ENCODE data around the gene CEMP1.

The CEMP1 gene

GRCh38 chr16:2520784-2521531 is 10.2 kb downstream of the CEMP1 start:
- in situ Hi-C loops (cut with MboI; ENCODE audit: low sequenced_read_pairs), result no loop called here

DNA sequence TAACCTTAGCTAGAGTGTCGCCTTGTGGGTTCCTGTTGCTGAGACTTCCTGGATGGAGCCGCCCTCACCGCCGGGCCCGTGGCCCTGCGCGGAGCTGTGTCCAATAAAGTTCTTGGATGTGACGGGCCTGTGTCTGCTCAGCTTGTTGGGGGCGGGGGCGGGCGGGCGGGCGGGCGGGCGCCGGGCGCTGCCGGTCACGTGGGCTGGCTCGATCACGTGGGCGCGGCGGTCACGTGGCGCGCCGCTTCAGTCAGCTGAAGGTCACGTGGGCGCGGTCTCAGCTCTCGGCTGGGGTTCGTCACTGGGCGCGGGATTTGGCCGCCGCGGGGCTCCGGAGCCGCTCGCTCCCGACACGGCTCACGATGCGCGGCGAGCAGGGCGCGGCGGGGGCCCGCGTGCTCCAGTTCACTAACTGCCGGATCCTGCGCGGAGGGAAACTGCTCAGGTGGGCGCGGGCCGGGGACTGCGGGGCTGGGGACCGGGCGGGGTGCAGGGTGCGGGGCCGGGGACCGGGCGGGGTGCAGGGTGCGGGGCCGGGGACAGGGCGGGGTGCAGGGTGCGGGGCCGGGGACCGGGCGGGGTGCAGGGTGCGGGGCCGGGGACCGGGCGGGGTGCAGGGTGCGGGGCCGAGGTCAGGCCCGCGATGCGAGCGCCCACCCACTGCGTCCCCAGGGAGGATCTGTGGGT is 11.0 kb downstream of the CEMP1 start, which contains the start of gene AMDHD2:
TSS of gene AMDHD2 (plus strand) at position 275 of the 687 bp plus-strand sequence. CDS start at position 363, 88 bp downstream.
- in situ Hi-C loops (cut with MboI; ENCODE audit: low sequenced_read_pairs), result no loop called here

- in situ Hi-C loops (cut with MboI; ENCODE audit: low sequenced_read_pairs), result no loop called here
Measured at GRCh38 chr16:2519711-2520080, 11.5 kb downstream of the CEMP1 start.

- in situ Hi-C loops (cut with MboI; ENCODE audit: low sequenced_read_pairs), result no loop called here
Measured at GRCh38 chr16:2518823-2519710, 12.1 kb downstream of the CEMP1 start.

GRCh38 chr16:2517954-2518605 is 13.1 kb downstream of the CEMP1 start:
- in situ Hi-C loops (cut with MboI; ENCODE audit: low sequenced_read_pairs), result no loop called here

- in situ Hi-C loops (cut with MboI; ENCODE audit: low sequenced_read_pairs), result no loop called here
Measured at GRCh38 chr16:2516391-2517240, 14.6 kb downstream of the CEMP1 start.

- in situ Hi-C loops (cut with MboI; ENCODE audit: low sequenced_read_pairs), result no loop called here
Measured at GRCh38 chr16:2515180-2515851, 15.9 kb downstream of the CEMP1 start.

GRCh38 chr16:2514333-2515179 is 16.7 kb downstream of the CEMP1 start:
- in situ Hi-C loops (cut with MboI; ENCODE audit: low sequenced_read_pairs), result no loop called here

GRCh38 chr16:2513405-2514332 is 17.5 kb downstream of the CEMP1 start, which contains the start of gene ATP6V0C:
Gene ATP6V0C (plus strand): TSS chr16:2513952. CDS start chr16:2514104, 152 bp downstream.
- in situ Hi-C loops (cut with MboI; ENCODE audit: low sequenced_read_pairs), result no loop called here

DNA sequence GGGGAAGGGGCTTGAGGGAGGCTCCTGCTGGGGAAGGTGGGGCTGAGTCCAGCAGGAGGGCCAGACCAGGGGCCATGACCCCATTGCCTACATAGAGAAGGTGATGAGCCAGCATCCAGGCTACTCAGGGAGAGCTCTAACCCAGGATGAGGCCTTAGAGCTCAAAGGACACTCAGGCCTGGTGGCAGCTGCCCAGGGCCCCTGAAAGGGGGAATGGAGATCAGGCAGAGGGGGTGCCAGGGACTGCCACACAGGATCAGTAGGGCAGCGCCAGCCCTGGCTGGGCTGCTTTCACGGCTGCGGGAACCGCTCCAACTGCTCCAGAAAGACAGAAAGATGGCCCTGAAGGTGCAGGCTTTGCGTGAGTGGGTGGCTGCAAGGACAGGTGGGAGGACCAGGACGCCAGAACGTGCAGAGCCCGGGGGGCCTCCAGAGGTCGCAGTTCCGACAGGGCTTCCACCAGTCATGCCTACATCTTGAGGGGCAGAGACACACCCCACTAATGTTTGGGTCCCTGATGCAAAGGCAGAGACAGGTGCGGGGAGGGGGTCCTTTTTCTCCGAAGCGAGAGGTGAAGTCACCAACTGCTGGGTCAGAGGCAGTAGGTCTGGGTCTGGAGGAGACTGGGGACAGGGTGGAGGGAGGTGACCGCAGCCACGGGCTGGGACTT is 18.3 kb downstream of the CEMP1 start:
- in situ Hi-C loops (cut with MboI; ENCODE audit: low sequenced_read_pairs), result no loop called here

DNA sequence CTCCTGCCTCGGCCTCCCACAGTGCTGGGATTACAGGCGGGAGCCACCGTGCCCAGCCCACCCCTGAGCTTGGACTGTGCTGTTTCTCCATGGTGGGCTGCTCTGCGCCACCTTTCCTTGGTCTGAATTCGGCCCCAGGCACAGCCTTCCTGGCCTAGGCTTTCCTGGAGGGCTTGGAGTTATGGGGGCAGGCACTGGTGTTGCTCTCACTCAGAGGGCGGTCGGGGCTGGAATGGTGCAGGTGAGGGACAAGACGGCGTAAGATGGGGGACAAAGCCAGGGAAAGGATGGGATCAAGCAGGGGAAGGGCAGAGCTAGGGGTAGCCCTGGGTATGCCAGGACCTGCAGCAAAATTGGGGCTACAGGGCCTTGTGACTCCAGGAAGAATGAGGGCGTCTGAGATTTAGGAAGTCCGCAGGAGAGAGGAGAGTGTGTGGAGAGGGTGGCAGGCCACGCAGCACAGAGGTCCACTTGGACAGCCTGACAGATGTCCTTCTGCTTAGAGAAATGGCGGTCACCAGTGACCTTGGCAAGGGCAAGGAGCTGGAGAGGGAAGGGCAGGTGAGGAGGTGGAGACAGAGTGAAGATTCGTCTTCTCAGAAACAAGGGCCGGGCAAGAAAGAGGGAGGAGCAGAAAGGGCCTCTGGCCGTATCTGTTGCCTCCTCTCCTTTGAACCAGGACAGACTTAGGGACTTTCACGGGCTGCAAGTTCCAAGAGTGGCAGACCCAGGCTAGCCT is 19.0 kb downstream of the CEMP1 start:
- in situ Hi-C loops (cut with MboI; ENCODE audit: low sequenced_read_pairs), result no loop called here

- in situ Hi-C loops (cut with MboI; ENCODE audit: low sequenced_read_pairs), result no loop called here
Measured at GRCh38 chr16:2511128-2511800, 19.9 kb downstream of the CEMP1 start.

- in situ Hi-C loops (cut with MboI; ENCODE audit: low sequenced_read_pairs), result no loop called here
Measured at GRCh38 chr16:2508722-2509400, 22.3 kb downstream of the CEMP1 start.

- in situ Hi-C loops (cut with MboI; ENCODE audit: low sequenced_read_pairs), result no loop called here
Measured at GRCh38 chr16:2507665-2508064, 23.5 kb downstream of the CEMP1 start.

GRCh38 chr16:2507052-2507659 is 24.1 kb downstream of the CEMP1 start:
- in situ Hi-C loops (cut with MboI; ENCODE audit: low sequenced_read_pairs), result no loop called here
